Measurements from ENCODE around the gene SNTG2. TPM values are rescaled to one million over a fixed set of nuclear protein-coding genes. Genes with fewer than 3 reads are reported as not detected.

Gene SNTG2
- total RNA-seq, 5 donors from 2014 or later (not counting 1 experiment from before 2014, with no cell fraction given) = 0.86 to 4.8 (median 2.7) TPM

DNA sequence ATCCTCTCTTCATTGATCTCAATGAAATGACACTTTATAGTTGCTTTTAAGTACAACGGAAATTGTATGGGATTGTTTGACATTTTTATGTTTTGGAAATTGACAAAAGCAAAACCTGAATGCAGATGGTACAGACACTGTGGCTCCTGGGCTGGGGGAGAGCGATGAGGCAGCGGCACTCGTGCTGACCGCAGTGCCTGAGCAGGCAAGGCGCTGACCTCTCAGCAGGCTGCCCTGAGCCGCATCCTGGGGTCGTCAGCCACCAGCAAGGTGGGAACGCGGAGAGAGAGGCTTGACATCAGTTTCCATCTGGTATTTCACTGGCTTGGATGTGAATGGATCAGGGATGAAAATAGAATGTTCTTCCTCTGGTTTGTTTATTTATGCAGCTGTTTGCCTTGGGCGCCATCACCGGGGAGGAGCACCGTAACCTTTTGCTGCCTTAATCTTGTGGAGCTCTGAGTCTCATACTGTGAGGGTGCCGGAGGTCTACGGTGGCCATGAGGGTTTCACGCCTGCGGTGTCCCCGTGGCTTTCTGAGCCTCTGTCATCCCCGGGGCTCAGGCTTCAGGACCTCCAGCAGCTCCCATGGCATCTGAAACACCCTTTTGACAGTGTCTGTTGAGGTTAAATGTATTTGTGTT, 367.8 kb downstream of the SNTG2 start:
- ChIA-PET POLR2A (no interaction called here), CTCF (no interaction called here)
- H3K36me3 ChIP-seq (ENCODE audit: control insufficient read depth in 2 of 2, extremely low read depth in 1 of 2, insufficient read depth in 1 of 2, low read length in 1 of 2) = no peaks in the 10 kb centered on the region
- H3K27me3 ChIP-seq (replicated peaks in 1 of 2; ENCODE audit: control insufficient read depth in 2 of 2, extremely low read depth in 1 of 2, insufficient read depth in 2 of 2, low read length in 1 of 2) = no peaks in the 10 kb centered on the region
- Mint-ChIP-seq H3K27ac (no peak overlapping the region), H3K27me3 (peaks cover 0 to 4% of the 10 kb centered on the region in 2 donors), H3K4me3 (no peak overlapping the region), H3K4me1 (no peaks in the 10 kb centered on the region), H3K9me3 (no peaks in the 10 kb centered on the region), H3K36me3 (peaks cover 5% of the 10 kb centered on the region)
- H3K4me3 ChIP-seq (ENCODE audit: control insufficient read depth in 1 of 2, extremely low read depth in 1 of 2, low read length in 1 of 2) = no peak overlapping the region
- no peaks in the 10 kb centered on the region for H3K4me1 ChIP-seq (ENCODE audit: control insufficient read depth in 1 of 2, extremely low read depth in 1 of 2, insufficient read depth in 2 of 2, low read length in 2 of 2)
- ATAC-seq (replicated peaks in 1 of 4) = no peak
- DNase-seq = no peak
- 85% methylated on average over 19 of the region's 19 CpGs for WGBS (ENCODE audit: insufficient coverage)
- no peak overlapping the region for H3K27ac ChIP-seq (ENCODE audit: low read length)
- no peaks in the 10 kb centered on the region for H3K9me3 ChIP-seq

DNA sequence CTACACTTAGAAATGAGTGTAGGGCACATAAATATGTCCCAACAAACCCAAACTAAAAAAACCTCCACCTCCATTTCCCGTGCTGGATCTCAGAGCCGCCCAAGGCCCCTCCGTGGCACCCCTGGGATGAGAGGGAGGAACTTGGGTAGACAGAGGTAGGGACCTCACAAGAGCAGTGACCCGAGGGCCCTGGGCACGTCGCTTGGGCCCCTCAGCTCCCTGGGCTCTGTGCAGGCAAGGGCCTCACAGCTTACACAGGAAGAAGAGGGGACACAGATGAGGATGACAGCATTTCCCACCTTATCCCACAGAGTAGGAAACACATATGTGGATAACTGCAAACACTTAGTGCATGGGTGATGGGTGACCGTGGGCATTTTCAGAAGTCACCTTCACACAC, 368.7 kb downstream of the SNTG2 start:
- POLR2A ChIA-PET = no interaction called here
- Mint-ChIP-seq H3K27ac (no peak overlapping the region), H3K36me3 (peaks cover 5% of the 10 kb centered on the region), H3K4me3 (no peak overlapping the region), H3K4me1 (no peaks in the 10 kb centered on the region), H3K9me3 (no peaks in the 10 kb centered on the region), H3K27me3 (peaks cover 0 to 4% of the 10 kb centered on the region in 2 donors)
- ATAC-seq (replicated peaks in 1 of 4) = no peak
- Histone ChIP-seq H3K4me3 (ENCODE audit: control insufficient read depth in 1 of 2, extremely low read depth in 1 of 2, low read length in 1 of 2) (no peak overlapping the region), H3K9me3 (no peaks in the 10 kb centered on the region), H3K36me3 (ENCODE audit: control insufficient read depth in 2 of 2, extremely low read depth in 1 of 2, insufficient read depth in 1 of 2, low read length in 1 of 2) (no peaks in the 10 kb centered on the region), H3K27ac (ENCODE audit: low read length) (no peak overlapping the region), H3K4me1 (ENCODE audit: control insufficient read depth in 1 of 2, extremely low read depth in 1 of 2, insufficient read depth in 2 of 2, low read length in 2 of 2) (no peaks in the 10 kb centered on the region), H3K27me3 (replicated peaks in 1 of 2; ENCODE audit: control insufficient read depth in 2 of 2, extremely low read depth in 1 of 2, insufficient read depth in 2 of 2, low read length in 1 of 2) (no peaks in the 10 kb centered on the region)
- WGBS (ENCODE audit: insufficient coverage) = no CpG with 5 or more reads among the region's 7 CpGs
- CTCF ChIA-PET = no interaction called here
- DNase-seq = no peak

DNA sequence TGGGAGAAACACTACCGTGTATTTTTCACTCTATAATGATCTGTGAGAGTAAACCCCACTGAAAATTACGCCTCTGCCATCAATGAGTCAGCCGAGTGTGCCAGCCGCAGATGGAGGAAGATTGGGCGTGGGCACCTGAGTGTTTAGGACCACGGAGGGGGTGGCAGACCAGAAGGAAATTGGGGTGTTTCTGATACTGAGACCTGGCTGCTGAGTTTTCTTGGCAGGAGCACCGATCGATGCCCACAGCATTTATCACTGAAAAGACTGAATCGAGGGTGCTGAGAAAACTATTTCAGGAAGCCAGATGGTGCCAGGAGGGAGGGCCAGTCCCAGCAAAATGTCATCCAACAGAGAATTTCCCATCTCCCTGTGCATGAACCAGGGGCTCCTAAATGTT, 370.7 kb downstream of the SNTG2 start:
- no peaks in the 10 kb centered on the region for H3K9me3 Mint-ChIP-seq
- H3K27me3 Mint-ChIP-seq = peaks cover 0 to 2% of the 10 kb centered on the region in 2 donors
- H3K4me3 ChIP-seq (ENCODE audit: control insufficient read depth in 1 of 2, extremely low read depth in 1 of 2, low read length in 1 of 2) = no peak overlapping the region
- ChIA-PET CTCF (no interaction called here), POLR2A (no interaction called here)
- no peaks in the 10 kb centered on the region for H3K4me1 Mint-ChIP-seq
- no peaks in the 10 kb centered on the region for H3K27me3 ChIP-seq (replicated peaks in 1 of 2; ENCODE audit: control insufficient read depth in 2 of 2, extremely low read depth in 1 of 2, insufficient read depth in 2 of 2, low read length in 1 of 2)
- H3K36me3 Mint-ChIP-seq = peaks cover 2% of the 10 kb centered on the region
- no peak for ATAC-seq (replicated peaks in 1 of 4)
- 80% methylated on average over 9 of the region's 9 CpGs for WGBS (ENCODE audit: insufficient coverage)
- no peaks in the 10 kb centered on the region for H3K9me3 ChIP-seq
- no peak overlapping the region for H3K27ac ChIP-seq (ENCODE audit: low read length)
- H3K27ac Mint-ChIP-seq = no peak overlapping the region
- DNase-seq = no peak
- no peaks in the 10 kb centered on the region for H3K4me1 ChIP-seq (ENCODE audit: control insufficient read depth in 1 of 2, extremely low read depth in 1 of 2, insufficient read depth in 2 of 2, low read length in 2 of 2)
- no peak overlapping the region for H3K4me3 Mint-ChIP-seq
- no peaks in the 10 kb centered on the region for H3K36me3 ChIP-seq (ENCODE audit: control insufficient read depth in 2 of 2, extremely low read depth in 1 of 2, insufficient read depth in 1 of 2, low read length in 1 of 2)

DNA sequence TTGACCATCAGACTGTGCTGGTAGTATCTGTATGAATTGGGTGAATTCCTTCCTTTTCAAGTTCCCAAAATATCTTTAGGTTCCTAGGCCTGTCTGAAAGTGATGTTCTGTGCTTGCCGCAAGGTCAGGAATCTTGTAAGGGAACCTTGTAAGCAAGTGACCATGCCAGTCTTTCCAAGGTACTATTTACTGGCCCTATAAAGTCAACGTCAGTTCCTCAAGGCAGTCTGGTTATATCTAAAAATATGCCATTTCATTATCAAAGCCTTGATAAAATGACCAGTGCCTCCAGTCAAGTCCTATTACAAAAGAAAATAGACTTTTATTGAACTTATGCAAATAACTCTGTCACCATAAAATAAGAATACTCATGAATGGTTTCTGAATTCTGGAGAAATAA, 374.2 kb downstream of the SNTG2 start:
- Mint-ChIP-seq H3K27me3 (no peaks in the 10 kb centered on the region), H3K9me3 (no peaks in the 10 kb centered on the region), H3K4me1 (no peaks in the 10 kb centered on the region), H3K27ac (no peak overlapping the region), H3K36me3 (no peaks in the 10 kb centered on the region), H3K4me3 (no peak overlapping the region)
- Histone ChIP-seq H3K9me3 (no peaks in the 10 kb centered on the region), H3K36me3 (ENCODE audit: control insufficient read depth in 2 of 2, extremely low read depth in 1 of 2, insufficient read depth in 1 of 2, low read length in 1 of 2) (no peaks in the 10 kb centered on the region), H3K4me1 (ENCODE audit: control insufficient read depth in 1 of 2, extremely low read depth in 1 of 2, insufficient read depth in 2 of 2, low read length in 2 of 2) (no peaks in the 10 kb centered on the region), H3K27ac (ENCODE audit: low read length) (no peak overlapping the region), H3K27me3 (replicated peaks in 1 of 2; ENCODE audit: control insufficient read depth in 2 of 2, extremely low read depth in 1 of 2, insufficient read depth in 2 of 2, low read length in 1 of 2) (no peaks in the 10 kb centered on the region), H3K4me3 (ENCODE audit: control insufficient read depth in 1 of 2, extremely low read depth in 1 of 2, low read length in 1 of 2) (no peak overlapping the region)
- WGBS (ENCODE audit: insufficient coverage) = 100% methylated on average over 1 of the region's 2 CpGs
- ChIA-PET CTCF (no interaction called here), POLR2A (no interaction called here)
- ATAC-seq (replicated peaks in 1 of 4) (no peak), DNase-seq (no peak)

DNA sequence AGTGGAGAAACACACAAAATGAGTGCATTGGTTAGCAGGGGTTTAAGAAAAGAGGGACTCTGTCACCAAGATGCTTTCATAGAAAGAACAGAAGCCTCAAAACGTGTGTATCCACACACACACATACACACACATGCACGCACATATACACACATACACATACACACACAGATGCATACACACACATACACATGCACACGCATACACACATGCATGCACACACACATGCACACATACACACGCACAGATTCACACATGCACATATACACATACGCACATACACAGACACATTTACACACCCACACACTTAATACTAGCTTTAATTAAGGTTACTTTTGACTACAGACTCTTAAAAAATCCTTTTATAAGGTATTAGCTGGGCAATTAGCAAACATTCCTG, 378.0 kb downstream of the SNTG2 start:
- no peaks in the 10 kb centered on the region for H3K4me1 ChIP-seq (ENCODE audit: control insufficient read depth in 1 of 2, extremely low read depth in 1 of 2, insufficient read depth in 2 of 2, low read length in 2 of 2)
- peaks cover 3% of the 10 kb centered on the region for H3K36me3 Mint-ChIP-seq
- H3K36me3 ChIP-seq (ENCODE audit: control insufficient read depth in 2 of 2, extremely low read depth in 1 of 2, insufficient read depth in 1 of 2, low read length in 1 of 2) = no peaks in the 10 kb centered on the region
- no peak overlapping the region for H3K4me3 ChIP-seq (ENCODE audit: control insufficient read depth in 1 of 2, extremely low read depth in 1 of 2, low read length in 1 of 2)
- WGBS (ENCODE audit: insufficient coverage) = 88% methylated on average over 5 of the region's 5 CpGs
- H3K9me3 Mint-ChIP-seq = peaks cover 1 to 4% (median 4%) of the 10 kb centered on the region in 3 donors
- DNase-seq = no peak
- H3K27me3 Mint-ChIP-seq = no peaks in the 10 kb centered on the region
- H3K27ac ChIP-seq (ENCODE audit: low read length) = no peak overlapping the region
- no peaks in the 10 kb centered on the region for H3K9me3 ChIP-seq
- no peak overlapping the region for H3K27ac Mint-ChIP-seq
- H3K4me1 Mint-ChIP-seq = no peaks in the 10 kb centered on the region
- no peaks in the 10 kb centered on the region for H3K27me3 ChIP-seq (replicated peaks in 1 of 2; ENCODE audit: control insufficient read depth in 2 of 2, extremely low read depth in 1 of 2, insufficient read depth in 2 of 2, low read length in 1 of 2)
- ChIA-PET POLR2A (no interaction called here), CTCF (no interaction called here)
- no peak overlapping the region for H3K4me3 Mint-ChIP-seq
- no peak for ATAC-seq (replicated peaks in 1 of 4)

DNA sequence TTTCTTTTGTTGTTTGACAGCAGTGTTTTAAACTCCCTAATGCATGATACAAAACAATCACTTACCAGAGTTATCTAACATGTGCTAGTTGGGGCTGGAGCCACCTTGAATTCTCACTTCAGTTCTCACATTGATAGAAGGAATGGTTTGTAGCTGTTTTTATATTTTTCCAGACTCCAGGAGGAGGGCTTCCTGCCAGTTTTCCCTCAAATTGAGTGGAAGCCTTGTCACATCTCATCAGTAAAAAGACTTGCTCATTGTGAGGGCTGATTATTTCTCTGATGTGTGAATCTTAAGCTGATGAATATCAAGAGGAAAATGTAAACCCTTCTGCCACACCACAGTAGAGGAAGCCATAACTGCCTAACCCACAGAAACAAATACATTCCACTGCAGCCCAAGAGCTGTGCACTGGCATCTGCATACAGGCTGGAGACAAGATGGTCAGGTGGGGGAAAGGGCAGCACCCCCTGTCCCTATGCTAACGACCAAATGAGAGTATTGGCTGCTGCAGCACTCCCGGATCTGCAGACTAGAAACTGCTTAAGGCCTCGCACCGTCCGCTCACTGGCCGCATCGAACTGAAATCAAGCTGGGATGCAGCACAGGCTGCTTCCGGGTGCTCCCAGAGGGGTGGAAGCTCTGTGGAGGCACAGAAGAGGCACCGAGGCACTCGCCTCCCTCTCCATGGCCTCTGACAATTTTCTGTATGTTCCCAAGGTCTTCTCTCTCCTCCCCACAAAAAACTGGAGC, 388.9 kb downstream of the SNTG2 start:
- WGBS (ENCODE audit: insufficient coverage) = 80% methylated on average over 8 of the region's 10 CpGs
- ATAC-seq (replicated peaks in 1 of 4) (no peak), DNase-seq (no peak)
- H3K4me3 ChIP-seq (ENCODE audit: control insufficient read depth in 1 of 2, extremely low read depth in 1 of 2, low read length in 1 of 2) = no peak overlapping the region
- Mint-ChIP-seq H3K36me3 (no peaks in the 10 kb centered on the region), H3K27me3 (peaks cover 0 to 3% of the 10 kb centered on the region in 2 donors), H3K4me1 (no peaks in the 10 kb centered on the region), H3K9me3 (peaks cover 0 to 2% (median 0%) of the 10 kb centered on the region in 3 donors), H3K4me3 (no peak overlapping the region), H3K27ac (no peak overlapping the region)
- no peaks in the 10 kb centered on the region for H3K27me3 ChIP-seq (replicated peaks in 1 of 2; ENCODE audit: control insufficient read depth in 2 of 2, extremely low read depth in 1 of 2, insufficient read depth in 2 of 2, low read length in 1 of 2)
- CTCF ChIA-PET = no interaction called here
- H3K9me3 ChIP-seq = no peaks in the 10 kb centered on the region
- H3K36me3 ChIP-seq (ENCODE audit: control insufficient read depth in 2 of 2, extremely low read depth in 1 of 2, insufficient read depth in 1 of 2, low read length in 1 of 2) = no peaks in the 10 kb centered on the region
- no peaks in the 10 kb centered on the region for H3K4me1 ChIP-seq (ENCODE audit: control insufficient read depth in 1 of 2, extremely low read depth in 1 of 2, insufficient read depth in 2 of 2, low read length in 2 of 2)
- POLR2A ChIA-PET = no interaction called here
- no peak overlapping the region for H3K27ac ChIP-seq (ENCODE audit: low read length)

Measured in T-cell (primary cell).